HPDE6-E6E7 (cell line): ENCODE measurements around the gene SAP130.
A peak's percentile ranks its signal among the peaks of the same experiment; 100 is the strongest.

Experiments
- DNase-seq: peaks from one replicate; pipeline ENCODE4 v3.0.0; 2011; ENCODE audit warnings: missing footprints; ENCODE audit errors: extremely low spot score

The SAP130 gene

GRCh38 chr2:128027801-128028667 is at the start of gene SAP130:
Gene SAP130 (minus strand): TSS chr2:128028059. CDS start chr2:128026292, 1,767 bp downstream.
- DNase-seq: peak; percentile 91

GRCh38 chr2:128076461-128077106 is 48.7 kb upstream of the SAP130 start:
- DNase-seq: no peak

- no peak for DNase-seq
Measured at GRCh38 chr2:128073278-128073677, 45.4 kb upstream of the SAP130 start.

- no peak for DNase-seq
Measured at GRCh38 chr2:128069769-128070168, 41.9 kb upstream of the SAP130 start.

GRCh38 chr2:128064353-128064752 is 36.5 kb upstream of the SAP130 start:
- DNase-seq: no peak

- DNase-seq: no peak
Measured at GRCh38 chr2:128062571-128062970, 34.7 kb upstream of the SAP130 start.

GRCh38 chr2:128058114-128058513 is 30.3 kb upstream of the SAP130 start:
- no peak for DNase-seq

GRCh38 chr2:128057334-128057733 is 29.5 kb upstream of the SAP130 start:
- no peak for DNase-seq

GRCh38 chr2:128054104-128054885 is 26.4 kb upstream of the SAP130 start:
- DNase-seq: no peak

GRCh38 chr2:128053331-128053730 is 25.5 kb upstream of the SAP130 start:
- DNase-seq: no peak

- no peak for DNase-seq
Measured at GRCh38 chr2:128043041-128043440, 15.2 kb upstream of the SAP130 start.

GRCh38 chr2:128041561-128041960 is 13.7 kb upstream of the SAP130 start:
- DNase-seq: no peak

GRCh38 chr2:128040166-128040771 is 12.4 kb upstream of the SAP130 start:
- no peak for DNase-seq

GRCh38 chr2:128039535-128039934 is 11.7 kb upstream of the SAP130 start:
- DNase-seq: no peak

GRCh38 chr2:128038411-128038810 is 10.6 kb upstream of the SAP130 start:
- no peak for DNase-seq

GRCh38 chr2:128037649-128038048 is 9.8 kb upstream of the SAP130 start:
- DNase-seq: no peak

GRCh38 chr2:128036748-128037607 is 9.1 kb upstream of the SAP130 start:
- no peak for DNase-seq

GRCh38 chr2:128032092-128032491 is 4.2 kb upstream of the SAP130 start:
- DNase-seq: no peak

- DNase-seq: no peak
Measured at GRCh38 chr2:128028668-128029054, 802 bp upstream of the SAP130 start.

- peak; percentile 98 for DNase-seq
Measured at GRCh38 chr2:128027278-128027800, 520 bp downstream of the SAP130 start.
